GM12874 (cell line): ENCODE measurements around the gene CCL22.

ENCODE experiments used
- CTCF ChIP-seq: IDR thresholded peaks from 2 replicates; pipeline ENCODE4 v1.5.1; 2011; ENCODE audit warnings: low read depth, mild to moderate bottlenecking, control low read depth, low read length, moderate library complexity; ENCODE audit not compliant: insufficient read depth

CCL22 gene

GRCh38 chr16:57360321-57360935, 1.8 kb downstream of the CCL22 start:
- no peak for TF ChIP-seq CTCF

GRCh38 chr16:57361404-57361803, 2.8 kb downstream of the CCL22 start:
- TF ChIP-seq CTCF: no peak

- no peak for TF ChIP-seq CTCF
Observed at GRCh38 chr16:57364143-57364542, 5.6 kb downstream of the CCL22 start.

- TF ChIP-seq CTCF: no peak
Observed at GRCh38 chr16:57366544-57367040, 8.0 kb downstream of the CCL22 start.

GRCh38 chr16:57367116-57367752, 8.7 kb downstream of the CCL22 start:
- TF ChIP-seq CTCF: no peak

- no peak for TF ChIP-seq CTCF
Observed at GRCh38 chr16:57371494-57372371, 13.2 kb downstream of the CCL22 start.

GRCh38 chr16:57372372-57373116, 14.0 kb downstream of the CCL22 start, which contains the start of gene CX3CL1:
Gene CX3CL1, plus strand, starts transcription at chr16:57372490. Its CDS starts 79 bp downstream, at chr16:57372569.
- no peak for TF ChIP-seq CTCF
